ENCODE data around the gene COP1. TPM values are rescaled to one million over a fixed set of nuclear protein-coding genes. Genes with fewer than 3 reads are reported as not detected.

Gene COP1
- total RNA-seq, 2 donors from 2014 or later: 21.4 to 23.1 TPM

- Histone ChIP-seq H3K27ac (no peak overlapping the region), H3K36me3 (no peaks in the 10 kb centered on the region), H3K4me3 (no peak overlapping the region), H3K4me1 (no peaks in the 10 kb centered on the region), H3K9me3 (no peaks in the 10 kb centered on the region), H3K27me3 (no peaks in the 10 kb centered on the region)
- TF ChIP-seq CTCF (IDR thresholded peaks at IDR 0.05): no peak
- DNase-seq (ENCODE audit: low spot score): no peak
Observed at GRCh38 chr1:176111835-176112234, 95.3 kb downstream of the COP1 start.

DNA sequence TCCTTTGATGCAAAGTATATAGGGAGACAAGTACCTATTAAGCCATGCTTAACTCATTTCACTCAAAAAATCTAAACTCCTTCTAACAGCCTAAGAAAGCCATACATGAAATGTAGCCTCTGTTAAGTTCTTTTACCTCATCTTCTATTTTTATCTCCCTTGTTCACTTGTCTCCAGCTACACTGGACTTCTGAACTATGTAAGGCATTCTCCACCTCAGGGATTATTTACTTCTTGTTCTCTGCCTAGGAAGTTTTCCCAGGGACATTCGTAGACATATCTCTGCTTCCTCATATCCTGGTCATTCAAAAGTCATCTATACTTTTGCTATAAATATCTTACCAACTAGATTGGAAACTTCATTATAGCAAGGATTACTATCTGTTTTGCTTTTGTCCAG is 96.9 kb downstream of the COP1 start:
- H3K27me3 ChIP-seq: no peaks in the 10 kb centered on the region
- H3K36me3 ChIP-seq: no peaks in the 10 kb centered on the region
- DNase-seq (ENCODE audit: low spot score): no peak
- H3K4me1 ChIP-seq: no peaks in the 10 kb centered on the region
- no peaks in the 10 kb centered on the region for H3K9me3 ChIP-seq
- H3K4me3 ChIP-seq: no peak overlapping the region
- TF ChIP-seq CTCF (IDR thresholded peaks at IDR 0.05): no peak
- H3K27ac ChIP-seq: no peak overlapping the region

GRCh38 chr1:176102768-176103350 is 104.2 kb downstream of the COP1 start:
- DNase-seq (ENCODE audit: low spot score): no peak
- H3K36me3 ChIP-seq: peaks cover 13% of the 10 kb centered on the region
- H3K27me3 ChIP-seq: no peaks in the 10 kb centered on the region
- H3K9me3 ChIP-seq: peaks cover 0 to 26% of the 10 kb centered on the region in 2 donors
- no peak overlapping the region for H3K27ac ChIP-seq
- H3K4me3 ChIP-seq: no peak overlapping the region
- TF ChIP-seq CTCF (IDR thresholded peaks at IDR 0.05): no peak
- no peaks in the 10 kb centered on the region for H3K4me1 ChIP-seq

DNA sequence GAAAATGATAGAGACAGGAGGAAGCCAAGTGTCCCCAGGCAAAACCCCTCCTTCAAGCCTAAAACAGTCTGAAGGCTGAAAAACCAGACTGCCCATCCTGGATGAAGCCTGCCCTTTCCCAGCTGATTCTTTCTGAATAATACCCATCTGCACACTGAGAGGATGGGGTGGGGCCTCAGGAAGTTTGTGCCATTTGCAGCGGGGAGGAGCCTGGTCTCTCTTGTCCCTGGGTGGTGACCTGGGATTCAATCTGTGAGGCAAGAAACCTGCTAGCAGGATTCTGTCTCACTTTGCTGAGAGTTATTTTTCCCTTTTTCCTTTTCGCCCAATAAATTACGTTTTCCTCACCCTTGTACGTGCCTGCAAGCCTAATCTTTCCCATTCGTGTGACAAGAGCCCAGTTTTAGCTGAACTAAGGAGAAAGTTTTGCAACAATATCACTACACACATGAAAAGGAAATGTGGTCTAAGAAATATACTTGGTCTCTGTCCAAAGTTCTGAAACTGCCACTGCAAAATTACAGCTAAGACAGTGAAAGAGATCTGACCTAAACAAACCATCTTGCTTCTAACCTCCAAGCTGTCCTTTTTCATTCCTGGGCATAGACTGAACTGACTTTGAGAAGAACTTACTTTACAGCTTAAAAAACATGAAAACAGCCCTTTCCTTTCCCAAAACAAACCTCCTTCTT is 105.0 kb downstream of the COP1 start:
- no peaks in the 10 kb centered on the region for H3K4me1 ChIP-seq
- no peaks in the 10 kb centered on the region for H3K27me3 ChIP-seq
- H3K4me3 ChIP-seq: no peak overlapping the region
- no peak for DNase-seq (ENCODE audit: low spot score)
- no peak for TF ChIP-seq CTCF (IDR thresholded peaks at IDR 0.05)
- H3K36me3 ChIP-seq: peaks cover 18% of the 10 kb centered on the region
- H3K27ac ChIP-seq: no peak overlapping the region
- peaks cover 0 to 34% of the 10 kb centered on the region in 2 donors for H3K9me3 ChIP-seq

DNA sequence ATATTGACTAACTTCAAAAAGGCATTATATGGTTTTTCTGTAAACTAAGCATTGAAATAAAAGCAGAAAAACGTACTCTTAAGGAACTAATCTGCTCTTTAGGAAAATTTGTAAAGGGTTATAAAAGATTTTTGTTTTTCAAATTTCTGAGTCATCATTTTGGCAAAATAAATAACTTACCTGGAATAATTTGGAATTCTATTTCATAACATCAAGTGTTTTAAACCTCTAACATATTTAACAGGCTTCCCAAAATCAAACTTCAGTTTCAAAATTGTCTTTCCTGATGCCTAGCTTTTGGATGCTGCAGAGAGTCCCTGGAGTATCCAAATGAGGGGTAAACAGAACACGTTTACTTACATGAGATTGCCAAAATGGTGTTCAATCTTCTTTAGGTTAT is 108.5 kb downstream of the COP1 start:
- Histone ChIP-seq H3K4me1 (no peaks in the 10 kb centered on the region), H3K27me3 (no peaks in the 10 kb centered on the region), H3K36me3 (peaks cover 21% of the 10 kb centered on the region), H3K4me3 (no peak overlapping the region), H3K9me3 (peaks cover 0 to 37% of the 10 kb centered on the region in 2 donors), H3K27ac (no peak overlapping the region)
- DNase-seq (ENCODE audit: low spot score): no peak
- no peak for TF ChIP-seq CTCF (IDR thresholded peaks at IDR 0.05)

Measured in right atrium auricular region (tissue), 2 donors.